ENCODE data around the gene CCL21. TPM values are rescaled to one million over a fixed set of nuclear protein-coding genes. Genes with fewer than 3 reads are reported as not detected.

CCL21 gene
- total and polyA plus RNA-seq, 2 of the 4 experiments (the other 2 are of a cell fraction) = not detected

- Histone ChIP-seq H4K5ac (ENCODE audit: low read depth, low read length) (no peak overlapping the region), H2BK15ac (ENCODE audit: low read depth, low read length) (no peak overlapping the region)
- POLR2A ChIA-PET (ENCODE audit: unreplicated experiment) = no interaction called here
Observed at GRCh38 chr9:34685591-34685990, 24.3 kb downstream of the CCL21 start.

More at GRCh38 chr9:34685591-34685990, 24.3 kb downstream of the CCL21 start:
- no peak overlapping the region for H2BK5ac ChIP-seq (ENCODE audit: low read depth, low read length, poor library complexity, severe bottlenecking)
- no peaks in the 10 kb centered on the region for H3K27me3 ChIP-seq (ENCODE audit: control insufficient read depth, insufficient read depth, low read length)
- H3K56ac ChIP-seq (ENCODE audit: extremely low read depth, insufficient read depth, low read length) = no peak overlapping the region
- no peaks in the 10 kb centered on the region; the same call in 1 of the 2 replicates for H3K4me1 ChIP-seq (ENCODE audit: control insufficient read depth, insufficient read depth, low read length)
- H3K4me2 ChIP-seq (ENCODE audit: low read depth, low read length) = no peak overlapping the region
- no peak overlapping the region for H2BK120ac ChIP-seq (ENCODE audit: low read depth, low read length)
- H3K9me1 ChIP-seq (ENCODE audit: insufficient read depth, low read length) = peaks cover 8% of the 10 kb centered on the region; the same call in 1 of the 2 replicates
- no peak overlapping the region for H2AK9ac ChIP-seq (replicated peaks; ENCODE audit: low read depth, low read length, poor library complexity)
- H3K23ac ChIP-seq (ENCODE audit: low read depth, low read length) = no peak overlapping the region
- H3K9me3 ChIP-seq (ENCODE audit: control insufficient read depth, insufficient read depth, low read length) = no peaks in the 10 kb centered on the region
- no peak overlapping the region for H3K27ac ChIP-seq (ENCODE audit: insufficient read depth, low read length)
- no peak overlapping the region for H3K4me3 ChIP-seq (ENCODE audit: insufficient read depth, low read depth, low read length)
- H4K91ac ChIP-seq (ENCODE audit: insufficient read depth, low read depth, low read length) = no peak overlapping the region
- H3K18ac ChIP-seq (ENCODE audit: low read depth, low read length) = no peak overlapping the region
- no peak overlapping the region for H2AFZ ChIP-seq (replicated peaks; ENCODE audit: low read length, poor library complexity)
- H3K4ac ChIP-seq (ENCODE audit: low read depth, low read length) = no peak overlapping the region
- no peak overlapping the region for H3K9ac ChIP-seq (ENCODE audit: low read depth, low read length)
- H2BK20ac ChIP-seq (ENCODE audit: low read depth, low read length) = no peak overlapping the region
- in situ Hi-C loops (cut with MboI; ENCODE audit: low sequenced_read_pairs) = no loop called here
- H3K14ac ChIP-seq (replicated peaks; ENCODE audit: low read depth, low read length) = no peak overlapping the region
- dilution Hi-C loops (cut with HindIII; ENCODE audit: low sequenced_read_pairs, unreplicated experiment) = no loop called here
- H4K20me1 ChIP-seq (ENCODE audit: insufficient read depth, low read length) = no peaks in the 10 kb centered on the region; the same call in 1 of the 2 replicates
- no peak overlapping the region for H4K8ac ChIP-seq (ENCODE audit: low read depth in 2 of 2, low read length in 2 of 2)
- TF ChIP-seq RCOR1 (IDR thresholded peaks at IDR 0.05; ENCODE audit: insufficient replicate concordance, low read length) (no peak), ELK1 (IDR thresholded peaks at IDR 0.05; ENCODE audit: borderline replicate concordance, low read depth, low read length) (no peak), MAZ (IDR thresholded peaks at IDR 0.05; ENCODE audit: borderline replicate concordance, low read depth, low read length) (no peak), SMC3 (IDR thresholded peaks at IDR 0.05; ENCODE audit: low read depth, low read length) (no peak), CHD1 (IDR thresholded peaks at IDR 0.05; ENCODE audit: low read depth, low read length) (no peak), POLR2A (IDR thresholded peaks at IDR 0.05; ENCODE audit: low read depth, low read length) (no peak), CEBPB (IDR thresholded peaks at IDR 0.05; ENCODE audit: low read depth, low read length) (no peak), USF2 (IDR thresholded peaks at IDR 0.05; ENCODE audit: low read depth, low read length) (no peak), NFE2L2 (IDR thresholded peaks at IDR 0.05; ENCODE audit: low read depth, low read length) (no peak), FOS (IDR thresholded peaks at IDR 0.05; ENCODE audit: low read depth, low read length) (no peak), RFX5 (IDR thresholded peaks at IDR 0.05; ENCODE audit: low read depth, low read length) (no peak), MXI1 (IDR thresholded peaks at IDR 0.05; ENCODE audit: borderline replicate concordance, low read depth, low read length) (no peak), CTCF (conservative IDR thresholded peaks at IDR 0.05; ENCODE audit: low read depth, low read length) (no peak), MAFK (IDR thresholded peaks at IDR 0.05; ENCODE audit: low read depth, low read length) (no peak), RAD21 (IDR thresholded peaks at IDR 0.05; ENCODE audit: low read length) (no peak), BHLHE40 (IDR thresholded peaks at IDR 0.05; ENCODE audit: low read depth, low read length) (no peak)
- peaks cover 2% of the 10 kb centered on the region; the same call in 1 of the 2 replicates for H3K36me3 ChIP-seq (ENCODE audit: control insufficient read depth, insufficient read depth, low read length)
- no TSS peak for BruUV-seq (replicated peaks)
- ATAC-seq (ENCODE audit: low read depth) = no peak
- no peak overlapping the region for H2AK5ac ChIP-seq (ENCODE audit: low read depth, low read length)
- no peak for DNase-seq
- no peaks in the 10 kb centered on the region; a peak in 1 of 4 replicates for H3K79me1 ChIP-seq (ENCODE audit: low read depth in 1 of 2, low read length in 2 of 2)
- WGBS, 2 experiments (ENCODE audit: extremely low coverage in 2 of 2, insufficient read length in 1 of 2) = no CpG with 5 or more reads among the region's 4 CpGs
- intact Hi-C loops (cut with micrococcal nuclease) = no loop called here
- CTCF ChIA-PET = interaction anchor here (1.4 kb wide), 1 partner anchor 17 kb away, joined by 5 read pairs; no protein-coding TSS in a partner anchor

Measured in IMR-90 (cell line).